NT2/D1 (cell line): ENCODE measurements around the gene CRTAC1.

Source experiments
- SUZ12 ChIP-seq: IDR thresholded peaks from 2 replicates; pipeline ENCODE4 v1.6.1; 2011; ENCODE audit not compliant: insufficient read length, insufficient read depth; ENCODE audit errors: extremely low read depth
- YY1 ChIP-seq: IDR thresholded peaks from 2 replicates; pipeline ENCODE4 v1.6.1; 2011; ENCODE audit not compliant: insufficient read length, insufficient read depth
- ZNF274 ChIP-seq: IDR thresholded peaks from 2 replicates; pipeline ENCODE4 v1.6.1; 2011; ENCODE audit warnings: mild to moderate bottlenecking, low read depth, low read length

DNA sequence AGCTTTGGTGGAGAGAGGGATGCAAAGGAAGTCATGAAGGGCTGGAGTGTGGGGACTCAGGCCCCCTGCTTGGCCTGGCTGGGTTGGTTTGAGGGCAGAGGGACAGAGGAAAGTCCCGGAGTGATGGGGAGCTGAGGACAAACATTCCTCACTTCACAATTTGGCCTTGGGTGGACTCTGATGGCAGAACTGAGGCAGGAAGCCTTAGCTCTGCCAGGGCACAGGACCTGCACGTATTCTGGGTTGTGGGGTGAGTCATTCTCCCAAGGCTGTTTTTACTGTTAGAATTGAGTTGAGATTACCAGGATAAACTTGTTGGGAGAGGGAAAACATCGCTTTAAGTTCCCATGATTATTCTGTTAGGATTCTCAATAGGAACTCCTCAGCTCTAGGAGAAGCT is 178.1 kb downstream of the CRTAC1 start:
- TF ChIP-seq YY1 (no peak), SUZ12 (no peak), ZNF274 (no peak)
